GM06990 (cell line): ENCODE measurements around the gene LPCAT2.

Experiments used
- DNase-seq: peaks from one replicate; pipeline ENCODE4 v3.0.0-alpha.2; 2011; ENCODE audit not compliant: insufficient read length; ENCODE audit errors: extremely low read depth
- H3K27me3 ChIP-seq: replicated peaks from 2 replicates; pipeline ENCODE4 v1.6.0; 2011; ENCODE audit warnings: low read length; ENCODE audit not compliant: control insufficient read depth, insufficient read depth
- H3K36me3 ChIP-seq: 2 replicates; pipeline ENCODE4 v1.5.1; 2011; ENCODE audit warnings: low read length; ENCODE audit not compliant: control insufficient read depth, insufficient read depth
- H3K4me3 ChIP-seq: replicated peaks from 2 replicates; pipeline ENCODE4 v1.5.1; 2011; ENCODE audit warnings: low read depth, mild to moderate bottlenecking, control low read depth, low read length
- TF ChIP-seq, protein P1 (sequence below): IDR thresholded peaks from 2 replicates; pipeline ENCODE4 v1.5.1; 2011; ENCODE audit warnings: low read length, control low read depth, mild to moderate bottlenecking, inconsistent platforms; ENCODE audit not compliant: insufficient read depth, poor library complexity, severe bottlenecking

LPCAT2 gene

DNA sequence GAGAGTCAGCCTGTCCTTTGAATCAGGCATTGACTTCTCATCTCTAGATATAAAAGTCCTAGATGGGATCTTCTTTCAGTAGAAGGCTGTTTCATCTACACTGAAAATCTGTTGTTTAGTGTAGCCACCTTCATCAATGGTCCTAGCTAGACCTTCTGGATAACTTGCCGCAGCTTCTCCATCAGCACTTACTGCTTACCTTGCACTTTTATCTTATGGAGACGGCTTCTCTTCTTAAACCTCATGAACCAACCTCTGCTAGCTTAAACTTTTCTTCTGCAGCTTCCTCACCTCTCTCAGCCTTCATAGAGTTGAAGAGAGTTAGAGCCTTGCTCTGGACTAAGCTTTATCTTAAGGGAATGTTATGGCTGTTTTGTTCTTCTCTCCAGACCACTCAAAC lies 35.3 kb upstream of the LPCAT2 start:
- no peak overlapping the region for H3K4me3 ChIP-seq
- peaks cover 2% of the 10 kb centered on the region; the same call in 1 of the 2 replicates for H3K27me3 ChIP-seq
- no peaks in the 10 kb centered on the region for H3K36me3 ChIP-seq
- no peak for DNase-seq
- TF ChIP-seq, protein P1, sequence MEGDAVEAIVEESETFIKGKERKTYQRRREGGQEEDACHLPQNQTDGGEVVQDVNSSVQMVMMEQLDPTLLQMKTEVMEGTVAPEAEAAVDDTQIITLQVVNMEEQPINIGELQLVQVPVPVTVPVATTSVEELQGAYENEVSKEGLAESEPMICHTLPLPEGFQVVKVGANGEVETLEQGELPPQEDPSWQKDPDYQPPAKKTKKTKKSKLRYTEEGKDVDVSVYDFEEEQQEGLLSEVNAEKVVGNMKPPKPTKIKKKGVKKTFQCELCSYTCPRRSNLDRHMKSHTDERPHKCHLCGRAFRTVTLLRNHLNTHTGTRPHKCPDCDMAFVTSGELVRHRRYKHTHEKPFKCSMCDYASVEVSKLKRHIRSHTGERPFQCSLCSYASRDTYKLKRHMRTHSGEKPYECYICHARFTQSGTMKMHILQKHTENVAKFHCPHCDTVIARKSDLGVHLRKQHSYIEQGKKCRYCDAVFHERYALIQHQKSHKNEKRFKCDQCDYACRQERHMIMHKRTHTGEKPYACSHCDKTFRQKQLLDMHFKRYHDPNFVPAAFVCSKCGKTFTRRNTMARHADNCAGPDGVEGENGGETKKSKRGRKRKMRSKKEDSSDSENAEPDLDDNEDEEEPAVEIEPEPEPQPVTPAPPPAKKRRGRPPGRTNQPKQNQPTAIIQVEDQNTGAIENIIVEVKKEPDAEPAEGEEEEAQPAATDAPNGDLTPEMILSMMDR = no peak

DNA sequence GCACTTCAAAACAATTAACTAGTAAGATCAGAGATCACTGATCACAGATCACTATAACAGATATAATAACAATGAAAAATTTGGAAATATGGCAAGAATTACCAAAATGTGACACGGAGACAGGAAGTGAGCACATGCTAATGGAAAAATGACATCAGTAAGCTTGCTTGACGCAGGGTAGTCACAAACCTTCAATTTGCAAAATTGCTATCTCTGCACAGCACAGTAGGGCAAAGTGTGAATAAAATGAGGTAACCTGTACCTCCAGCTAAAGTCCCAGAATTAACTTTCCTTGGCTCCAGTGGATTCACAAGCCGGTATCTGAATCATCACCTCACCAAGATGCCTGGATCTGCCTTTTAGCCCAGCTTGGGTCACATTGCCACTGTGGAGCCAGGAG lies 34.1 kb upstream of the LPCAT2 start:
- Histone ChIP-seq H3K4me3 (no peak overlapping the region), H3K36me3 (no peaks in the 10 kb centered on the region), H3K27me3 (peaks cover 2% of the 10 kb centered on the region; the same call in 1 of the 2 replicates)
- TF ChIP-seq, protein P1 = no peak
- no peak for DNase-seq

DNA sequence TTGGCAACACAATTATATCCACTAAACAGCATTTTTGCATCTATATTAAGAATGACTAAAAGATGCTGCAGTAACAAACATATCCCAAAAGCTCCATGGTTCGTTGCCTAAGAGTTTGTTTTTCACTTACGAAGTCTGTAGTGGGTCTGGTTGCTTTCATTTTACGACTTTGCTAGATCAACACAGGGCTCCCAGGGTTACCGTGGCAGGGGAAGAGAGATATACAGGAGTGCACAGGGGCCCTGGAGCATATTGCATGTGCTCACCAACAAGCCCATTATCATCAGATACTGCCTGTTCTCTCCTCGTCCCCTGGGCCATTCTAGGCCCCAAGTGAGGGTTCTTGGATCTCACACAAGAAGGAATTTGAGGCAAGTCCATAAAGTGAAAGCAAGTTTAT lies 33.0 kb upstream of the LPCAT2 start:
- Histone ChIP-seq H3K27me3 (peaks cover 2% of the 10 kb centered on the region; the same call in 1 of the 2 replicates), H3K4me3 (no peak overlapping the region), H3K36me3 (no peaks in the 10 kb centered on the region)
- DNase-seq = no peak
- TF ChIP-seq, protein P1 = no peak

DNA sequence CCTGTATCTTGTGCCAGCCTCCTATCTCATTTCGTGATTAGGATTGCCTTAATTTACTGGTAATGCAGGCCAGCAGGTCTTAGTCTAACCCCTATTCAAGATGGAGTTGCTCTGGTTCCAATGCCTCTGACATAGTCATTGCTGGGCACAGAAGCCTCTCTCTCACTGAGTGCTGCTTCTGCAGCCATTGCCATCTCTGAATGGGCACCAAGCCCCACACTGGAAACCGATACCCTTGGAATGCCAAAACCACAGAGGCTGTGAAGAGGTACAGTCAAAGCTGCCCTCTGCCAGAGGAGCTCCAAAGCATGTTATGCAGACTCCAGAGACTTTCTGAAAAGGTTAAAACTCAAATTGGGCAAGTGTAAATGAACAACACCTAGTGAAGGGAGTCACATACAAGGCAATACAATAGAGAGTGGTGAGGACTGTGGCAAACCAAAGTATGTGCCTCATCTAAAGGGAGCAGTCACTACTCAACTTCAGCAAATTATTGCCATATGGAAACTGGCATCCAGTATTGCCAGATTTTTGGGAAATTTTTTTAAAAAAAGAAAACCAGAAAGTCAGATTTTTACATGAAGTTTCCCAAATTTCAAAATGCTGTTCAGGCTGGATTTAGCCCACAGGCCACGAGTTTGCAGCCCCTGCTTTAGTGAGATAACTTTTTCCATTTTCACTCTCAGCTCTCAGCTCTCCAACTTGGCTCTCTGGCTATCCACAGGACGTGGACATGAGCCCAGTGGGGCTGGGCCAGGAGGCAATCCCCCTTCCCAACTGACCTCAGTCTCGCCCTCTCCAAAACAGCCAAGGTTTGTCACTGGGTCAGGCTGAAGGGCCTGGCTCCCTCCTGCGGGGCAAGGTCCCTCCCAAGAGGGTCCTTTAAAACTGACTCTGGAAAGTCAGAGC lies 32.0 kb upstream of the LPCAT2 start:
- Histone ChIP-seq H3K4me3 (no peak overlapping the region), H3K27me3 (peaks cover 2% of the 10 kb centered on the region; the same call in 1 of the 2 replicates), H3K36me3 (no peaks in the 10 kb centered on the region)
- TF ChIP-seq, protein P1 = no peak
- DNase-seq = no peak

DNA sequence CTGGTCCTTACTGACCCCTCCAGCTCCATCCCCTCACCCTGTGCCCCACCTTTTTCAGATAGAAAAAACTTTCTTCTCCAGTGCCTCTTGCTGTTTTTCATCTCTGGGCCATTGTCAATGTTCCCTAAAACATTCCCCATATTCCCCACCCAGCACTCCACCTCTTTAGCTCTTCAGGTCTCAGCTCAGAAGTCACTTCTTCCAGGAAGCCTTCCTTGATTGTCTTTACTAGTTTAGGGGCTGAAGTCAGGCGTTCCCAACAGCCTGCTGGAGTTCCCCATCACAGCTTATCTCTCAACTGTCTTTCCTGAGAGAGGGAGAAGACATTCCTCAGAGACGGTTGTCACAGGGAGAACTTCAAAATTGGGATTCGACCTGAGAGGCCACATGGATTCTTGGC lies 31.1 kb upstream of the LPCAT2 start:
- DNase-seq = no peak
- H3K36me3 ChIP-seq = no peaks in the 10 kb centered on the region
- H3K4me3 ChIP-seq = no peak overlapping the region
- TF ChIP-seq, protein P1 = no peak
- H3K27me3 ChIP-seq = peaks cover 2% of the 10 kb centered on the region; the same call in 1 of the 2 replicates
